ENCODE results near the gene LENG1. TPM values are rescaled to one million over a fixed set of nuclear protein-coding genes. Genes with fewer than 3 reads are reported as not detected.

Gene LENG1
- total RNA-seq, 1 donor from 2014 or later = 4.6 TPM

- peaks cover 21% of the 10 kb centered on the region for H3K4me1 Mint-ChIP-seq
- peak overlapping the region; percentile 72 for H3K27ac Mint-ChIP-seq
- DNase-seq = no peak
Observed at GRCh38 chr19:54152878-54153524, 6.5 kb downstream of the LENG1 start.

GRCh38 chr19:54152267-54152666 lies 7.3 kb downstream of the LENG1 start:
- H3K27ac Mint-ChIP-seq = no peak overlapping the region
- peaks cover 21% of the 10 kb centered on the region for H3K4me1 Mint-ChIP-seq
- H3K36me3 Mint-ChIP-seq (ENCODE audit: low read depth) = peaks cover 68% of the 10 kb centered on the region
- no peaks in the 10 kb centered on the region for H3K27me3 Mint-ChIP-seq
- no peak overlapping the region for H3K4me3 Mint-ChIP-seq
- intact Hi-C loops (cut with micrococcal nuclease) = no loop called here
- H3K9me3 Mint-ChIP-seq = no peaks in the 10 kb centered on the region
- DNase-seq = no peak

More at GRCh38 chr19:54152878-54153524, 6.5 kb downstream of the LENG1 start:
- peaks cover 64% of the 10 kb centered on the region for H3K36me3 Mint-ChIP-seq (ENCODE audit: low read depth)
- no peak overlapping the region for H3K4me3 Mint-ChIP-seq
- intact Hi-C loops (cut with micrococcal nuclease) = no loop called here
- no peaks in the 10 kb centered on the region for H3K9me3 Mint-ChIP-seq
- no peaks in the 10 kb centered on the region for H3K27me3 Mint-ChIP-seq

DNA sequence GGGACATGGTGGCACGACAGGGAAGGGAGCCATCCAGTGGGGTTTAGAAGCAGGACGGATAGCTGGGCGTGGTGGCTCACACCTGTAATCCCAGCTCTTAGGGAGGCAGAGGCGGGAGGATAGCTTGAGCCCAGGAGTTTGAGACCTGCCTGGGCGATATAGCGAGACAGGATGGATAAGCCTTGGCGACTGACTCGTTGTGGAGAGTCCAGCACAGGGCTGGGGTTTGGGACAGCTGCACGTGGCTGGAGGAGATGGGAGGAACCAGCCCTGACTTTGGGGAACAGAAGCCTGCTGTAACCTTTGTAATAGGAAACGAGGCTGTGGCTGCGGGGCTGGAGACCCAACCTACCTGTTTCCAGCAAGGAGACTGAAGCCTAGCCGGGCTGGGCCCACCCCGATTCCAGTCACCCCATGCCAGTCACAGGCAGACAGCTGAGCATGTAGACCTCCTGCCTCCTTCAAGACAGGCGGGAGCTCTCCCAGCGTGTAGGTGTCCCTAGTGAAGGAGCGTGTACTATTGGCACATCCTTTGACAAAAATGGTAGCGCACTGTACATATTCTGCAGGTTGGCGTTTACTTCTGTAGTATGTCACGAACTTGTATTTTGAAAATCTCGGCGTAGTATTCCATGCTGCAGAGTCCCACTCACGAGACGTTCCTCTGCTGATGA lies 8.0 kb downstream of the LENG1 start:
- Mint-ChIP-seq H3K9me3 (no peaks in the 10 kb centered on the region), H3K27me3 (no peaks in the 10 kb centered on the region), H3K4me3 (no peak overlapping the region), H3K4me1 (peaks cover 17% of the 10 kb centered on the region), H3K36me3 (ENCODE audit: low read depth) (peaks cover 69% of the 10 kb centered on the region), H3K27ac (no peak overlapping the region)
- intact Hi-C loops (cut with micrococcal nuclease) = no loop called here
- no peak for DNase-seq

GRCh38 chr19:54149021-54149812 lies 10.3 kb downstream of the LENG1 start:
- Mint-ChIP-seq H3K9me3 (no peaks in the 10 kb centered on the region), H3K27ac (no peak overlapping the region), H3K4me3 (no peak overlapping the region), H3K4me1 (peaks cover 7% of the 10 kb centered on the region), H3K27me3 (no peaks in the 10 kb centered on the region), H3K36me3 (ENCODE audit: low read depth) (peaks cover 67% of the 10 kb centered on the region)
- intact Hi-C loops (cut with micrococcal nuclease) = no loop called here
- no peak for DNase-seq

DNA sequence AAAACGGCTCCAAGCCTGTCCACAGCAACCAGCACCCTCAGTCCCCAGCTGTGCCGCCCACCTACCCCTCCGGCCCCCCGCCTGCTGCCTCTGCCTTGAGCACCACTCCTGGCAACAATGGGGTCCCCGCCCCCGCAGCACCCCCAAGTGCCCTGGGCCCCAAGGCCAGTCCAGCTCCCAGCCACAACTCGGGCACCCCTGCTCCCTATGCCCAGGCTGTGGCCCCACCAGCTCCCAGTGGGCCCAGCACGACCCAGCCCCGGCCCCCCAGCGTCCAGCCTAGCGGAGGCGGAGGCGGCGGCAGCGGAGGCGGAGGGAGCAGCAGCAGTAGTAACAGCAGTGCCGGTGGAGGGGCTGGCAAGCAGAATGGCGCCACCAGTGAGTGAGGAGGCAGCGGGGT lies 11.4 kb downstream of the LENG1 start:
- H3K9me3 Mint-ChIP-seq = no peaks in the 10 kb centered on the region
- DNase-seq = no peak
- H3K4me3 Mint-ChIP-seq = no peak overlapping the region
- peaks cover 2% of the 10 kb centered on the region for H3K4me1 Mint-ChIP-seq
- intact Hi-C loops (cut with micrococcal nuclease) = no loop called here
- no peak overlapping the region for H3K27ac Mint-ChIP-seq
- peaks cover 69% of the 10 kb centered on the region for H3K36me3 Mint-ChIP-seq (ENCODE audit: low read depth)
- H3K27me3 Mint-ChIP-seq = no peaks in the 10 kb centered on the region

- Mint-ChIP-seq H3K4me3 (no peak overlapping the region), H3K27ac (no peak overlapping the region), H3K36me3 (ENCODE audit: low read depth) (peaks cover 71% of the 10 kb centered on the region), H3K27me3 (no peaks in the 10 kb centered on the region), H3K4me1 (peaks cover 2% of the 10 kb centered on the region), H3K9me3 (no peaks in the 10 kb centered on the region)
- no peak for DNase-seq
- intact Hi-C loops (cut with micrococcal nuclease) = no loop called here
Observed at GRCh38 chr19:54147676-54148075, 11.8 kb downstream of the LENG1 start.

DNA sequence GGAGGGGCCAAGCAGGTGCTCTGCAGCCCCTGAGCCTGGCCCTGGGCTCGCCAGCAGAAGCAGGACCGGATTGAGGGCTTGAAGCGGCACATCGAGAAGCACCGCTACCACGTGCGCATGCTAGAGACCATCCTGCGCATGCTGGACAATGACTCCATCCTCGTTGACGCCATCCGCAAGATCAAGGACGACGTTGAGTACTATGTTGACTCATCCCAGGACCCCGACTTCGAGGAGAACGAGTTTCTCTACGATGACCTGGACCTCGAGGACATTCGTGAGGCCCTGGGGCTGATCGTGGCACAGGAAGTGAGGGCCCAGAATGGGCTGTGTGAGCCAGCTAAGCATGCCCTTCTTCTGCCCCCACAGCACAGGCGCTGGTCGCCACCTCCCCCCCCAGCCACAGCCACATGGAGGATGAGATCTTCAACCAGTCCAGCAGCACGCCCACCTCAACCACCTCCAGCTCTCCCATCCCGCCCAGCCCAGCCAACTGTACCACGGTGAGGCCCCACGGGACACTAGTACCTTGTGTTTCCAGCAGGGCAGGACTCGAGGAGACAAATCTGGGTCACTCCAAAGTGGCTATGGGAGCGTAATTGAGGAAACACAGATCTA lies 13.9 kb downstream of the LENG1 start:
- DNase-seq = no peak
- Mint-ChIP-seq H3K27me3 (no peaks in the 10 kb centered on the region), H3K27ac (no peak overlapping the region), H3K4me1 (peaks cover 10% of the 10 kb centered on the region), H3K9me3 (no peaks in the 10 kb centered on the region), H3K4me3 (no peak overlapping the region), H3K36me3 (ENCODE audit: low read depth) (peaks cover 64% of the 10 kb centered on the region)
- intact Hi-C loops (cut with micrococcal nuclease) = no loop called here

DNA sequence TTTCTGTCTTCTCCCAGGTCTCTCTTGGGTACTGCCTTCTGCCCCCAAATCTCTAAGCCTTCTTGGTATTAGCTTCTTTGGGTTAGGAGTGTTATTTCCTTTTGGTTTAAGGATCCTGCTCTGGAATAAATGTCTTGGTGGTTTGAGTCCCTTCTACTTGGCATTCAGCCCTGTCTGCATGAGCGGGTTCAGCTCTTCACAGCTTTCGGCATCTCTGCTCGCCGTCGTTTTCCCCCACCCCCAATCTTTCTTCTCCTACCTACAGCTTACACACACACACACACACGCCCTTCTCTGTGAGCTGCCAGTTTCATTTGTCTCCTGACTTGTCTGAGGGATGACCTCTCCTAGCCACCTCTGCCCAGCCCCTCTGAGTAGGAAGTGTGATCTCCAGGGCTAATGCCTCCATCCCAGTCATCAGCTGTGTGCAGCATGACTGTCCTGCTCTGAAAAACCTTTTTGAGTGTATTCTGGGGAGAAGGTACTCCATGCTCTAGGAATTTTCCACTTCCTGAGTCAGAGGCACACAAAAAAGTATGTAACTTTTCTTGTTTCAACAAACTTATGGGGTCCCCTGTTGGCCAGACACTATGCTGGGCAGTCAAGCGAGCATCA lies 17.2 kb downstream of the LENG1 start:
- Mint-ChIP-seq H3K36me3 (ENCODE audit: low read depth) (peaks cover 50% of the 10 kb centered on the region), H3K9me3 (no peaks in the 10 kb centered on the region), H3K4me1 (peaks cover 29% of the 10 kb centered on the region), H3K4me3 (no peak overlapping the region), H3K27me3 (no peaks in the 10 kb centered on the region), H3K27ac (no peak overlapping the region)
- intact Hi-C loops (cut with micrococcal nuclease) = no loop called here
- no peak for DNase-seq

DNA sequence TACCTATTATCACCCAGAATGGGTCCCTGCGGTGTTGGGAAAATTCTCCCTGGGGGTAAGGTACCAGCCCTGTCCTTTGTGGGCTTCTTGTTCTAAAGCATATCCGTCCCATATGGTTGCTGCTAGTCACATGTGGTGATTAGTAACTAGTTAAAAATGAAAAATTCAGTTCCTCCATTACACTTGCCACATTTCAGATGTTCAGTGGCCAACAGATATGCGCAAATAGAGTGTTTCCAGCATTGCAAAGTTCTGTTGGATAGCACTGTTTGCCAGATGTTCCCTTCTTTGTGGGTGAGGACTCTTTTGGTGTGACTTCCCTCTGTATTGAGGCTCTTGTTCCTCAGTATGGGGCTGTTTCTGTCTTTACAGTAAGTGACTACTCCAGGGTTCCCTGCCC lies 18.2 kb downstream of the LENG1 start:
- H3K27ac Mint-ChIP-seq = no peak overlapping the region
- H3K36me3 Mint-ChIP-seq (ENCODE audit: low read depth) = peaks cover 43% of the 10 kb centered on the region
- DNase-seq = no peak
- intact Hi-C loops (cut with micrococcal nuclease) = no loop called here
- H3K4me1 Mint-ChIP-seq = peaks cover 34% of the 10 kb centered on the region
- H3K9me3 Mint-ChIP-seq = no peaks in the 10 kb centered on the region
- H3K4me3 Mint-ChIP-seq = no peak overlapping the region
- H3K27me3 Mint-ChIP-seq = no peaks in the 10 kb centered on the region

- intact Hi-C loops (cut with micrococcal nuclease) = no loop called here
- peak; percentile 68 for DNase-seq
- Mint-ChIP-seq H3K4me3 (peak overlapping the region; percentile 85), H3K9me3 (no peaks in the 10 kb centered on the region), H3K4me1 (peaks cover 43% of the 10 kb centered on the region), H3K27ac (peak overlapping the region; percentile 95), H3K27me3 (no peaks in the 10 kb centered on the region), H3K36me3 (ENCODE audit: low read depth) (peaks cover 24% of the 10 kb centered on the region)
Observed at GRCh38 chr19:54138489-54139256, 20.8 kb downstream of the LENG1 start.

DNA sequence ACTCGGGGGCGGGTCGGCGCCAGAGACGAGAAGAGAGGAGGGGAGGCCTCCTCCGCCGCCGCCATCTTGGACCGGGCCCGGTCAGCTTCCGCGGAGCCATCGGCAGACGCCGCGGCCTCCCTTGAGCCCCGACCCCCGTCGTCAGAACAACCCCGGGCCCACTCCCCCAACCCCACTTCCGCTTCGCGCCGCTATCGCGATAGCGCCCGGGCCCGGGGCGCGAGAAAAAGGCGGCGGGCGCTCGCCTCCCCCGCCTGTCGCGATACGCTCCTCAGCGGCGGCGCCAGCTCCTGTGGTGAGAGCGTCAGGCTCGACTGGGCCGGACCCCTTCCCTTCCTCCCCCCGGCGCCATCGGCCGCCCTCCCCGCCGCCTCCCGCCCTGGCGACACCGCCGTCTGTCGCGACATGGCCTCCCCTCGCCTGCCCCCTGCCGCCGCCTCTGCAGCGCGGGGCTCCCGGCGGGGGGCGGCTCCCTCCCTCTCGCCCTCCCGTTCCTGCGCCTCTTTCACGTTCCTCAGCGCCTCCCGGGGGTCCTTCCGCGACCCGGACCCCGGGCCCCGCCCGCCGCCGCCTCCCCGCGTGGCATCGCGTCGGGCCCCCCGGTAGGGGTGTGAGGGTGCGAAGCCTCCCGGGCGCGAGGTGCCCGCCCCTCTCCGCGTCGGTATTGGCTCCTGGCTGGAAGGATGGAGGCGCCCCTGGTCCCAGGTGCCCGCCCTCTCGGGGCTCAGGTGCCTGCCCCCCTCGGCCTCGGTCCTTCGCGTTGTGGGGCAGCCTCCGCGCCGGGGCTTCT lies 21.6 kb downstream of the LENG1 start, which contains the start of gene CNOT3:
Gene CNOT3, plus strand, starts transcription at position 64 of the 790 bp plus-strand sequence. CDS start 5,217 bp downstream, outside the sequence.
- Mint-ChIP-seq H3K4me3 (peak within 1 kb of the TSS; percentile 85), H3K36me3 (ENCODE audit: low read depth) (peaks cover 16% of the 10 kb centered on the region), H3K27me3 (no peaks in the 10 kb centered on the region), H3K9me3 (no peaks in the 10 kb centered on the region), H3K27ac (peak within 1 kb of the TSS; percentile 95), H3K4me1 (peaks cover 43% of the 10 kb centered on the region)
- DNase-seq = peak; percentile 83
- intact Hi-C loops (cut with micrococcal nuclease) = loop anchor here (1.0 kb wide), 6 partner anchors 21 to 326 kb away; partner anchors contain the start of genes LENG1, NDUFA3, PRPF31 and TFPT
